Neural cell (in vitro differentiated cells): ENCODE data around the gene MYLK3. TPM values are rescaled to one million over a fixed set of nuclear protein-coding genes. Genes with fewer than 3 reads are reported as not detected.
"Not testable (repeated sequence)": the region's sequence is repeated elsewhere in the genome, so short reads cannot be mapped to it uniquely, and the experiment has no call there.

ENCODE experiments used
- H2AFZ ChIP-seq: fragments of 200-600, 300-800 bp; sonication (generic), shearing (Covaris generic); 2 replicates; pipeline ENCODE4 v1.6.0; 2014; ENCODE audit warnings: low read depth, mild to moderate bottlenecking, antibody characterized with exemption, low read length, moderate library complexity
- H3F3A ChIP-seq: fragments of 200-600 bp; shearing (Covaris generic); 2 replicates; pipeline ENCODE4 v1.6.1; 2016; ENCODE audit warnings: mild to moderate bottlenecking, moderate library complexity, mixed read lengths, antibody characterized with exemption, low read length; ENCODE audit not compliant: insufficient read depth, poor library complexity, severe bottlenecking
- H3K27ac ChIP-seq: fragments of 200-600, 300-800 bp; sonication (generic), shearing (Covaris generic); 2 replicates; pipeline ENCODE4 v1.5.1; 2014; ENCODE audit warnings: mild to moderate bottlenecking, low read length, moderate library complexity
- H3K27me3 ChIP-seq: fragments of 300-800, 200-600 bp; sonication (generic), shearing (Covaris generic); 2 replicates; pipeline ENCODE4 v1.6.0; 2014; ENCODE audit warnings: mild to moderate bottlenecking, low read depth, low read length, moderate library complexity; ENCODE audit not compliant: insufficient read depth
- H3K36me3 ChIP-seq: fragments of 300-800, 200-600 bp; sonication (generic), shearing (Covaris generic); 2 replicates; pipeline ENCODE4 v1.5.1; 2014; ENCODE audit warnings: mild to moderate bottlenecking, antibody characterized with exemption, low read length, moderate library complexity; ENCODE audit not compliant: insufficient read depth
- H3K4me2 ChIP-seq: fragments of 300-800, 200-600 bp; sonication (generic), shearing (Covaris generic); 2 replicates; pipeline ENCODE4 v1.6.0; 2014; ENCODE audit warnings: mild to moderate bottlenecking, low read length
- H3K4me3 ChIP-seq: fragments of 300-800, 200-600 bp; sonication (generic), shearing (Covaris generic); 2 replicates; pipeline ENCODE4 v1.5.1; 2014; ENCODE audit warnings: mild to moderate bottlenecking, low read length, moderate library complexity
- H3K79me2 ChIP-seq: fragments of 200-600 bp; shearing (Covaris generic); replicated peaks from 2 replicates; pipeline ENCODE4 v1.6.0; 2014; ENCODE audit warnings: mild to moderate bottlenecking, low read length, moderate library complexity; ENCODE audit not compliant: insufficient read depth
- H3K9ac ChIP-seq: fragments of 300-800, 200-600 bp; sonication (generic), shearing (Covaris generic); 2 replicates; pipeline ENCODE4 v1.6.1; 2016; ENCODE audit warnings: mild to moderate bottlenecking, low read length, mixed read lengths
- H3K9me2 ChIP-seq: fragments of 200-600 bp; shearing (Covaris generic); 2 replicates; pipeline ENCODE4 v1.6.1; 2016; ENCODE audit warnings: mild to moderate bottlenecking, low read length, mixed read lengths; ENCODE audit not compliant: insufficient read depth
- H3K9me3 ChIP-seq: fragments of 200-600, 300-800 bp; sonication (generic), shearing (Covaris generic); 2 replicates; pipeline ENCODE4 v1.6.1; 2016; ENCODE audit warnings: mild to moderate bottlenecking, mixed run types, low read length, moderate library complexity, mixed read lengths
- H4K20me1 ChIP-seq: fragments of 200-600 bp; shearing (Covaris generic); 2 replicates; pipeline ENCODE4 v1.6.1; 2016; ENCODE audit warnings: mild to moderate bottlenecking, mixed run types; ENCODE audit not compliant: insufficient read depth
- EP300 ChIP-seq: fragments of 450-650 bp; conservative IDR thresholded peaks from 2 replicates; pipeline ENCODE4 v1.6.1; 2014; ENCODE audit warnings: antibody characterized with exemption, mild to moderate bottlenecking, moderate library complexity; ENCODE audit not compliant: poor library complexity, severe bottlenecking
- EZH2 ChIP-seq: fragments of 200-600, 300-800 bp; shearing (Covaris generic), sonication (generic); IDR thresholded peaks from 2 replicates; pipeline ENCODE4 v1.6.1; 2014; ENCODE audit warnings: antibody characterized with exemption, low read length, borderline replicate concordance, mild to moderate bottlenecking; ENCODE audit not compliant: insufficient read depth, poor library complexity, severe bottlenecking
- MXI1 ChIP-seq: fragments of 450-650 bp; conservative IDR thresholded peaks from 2 replicates; pipeline ENCODE4 v1.6.1; 2014; ENCODE audit warnings: antibody characterized with exemption, mild to moderate bottlenecking; ENCODE audit not compliant: poor library complexity, severe bottlenecking
- POLR2AphosphoS5 ChIP-seq: IDR thresholded peaks from 2 replicates; pipeline ENCODE4 v1.6.1; 2012
- RAD21 ChIP-seq: fragments of 450-650 bp; conservative IDR thresholded peaks from 2 replicates; pipeline ENCODE4 v1.6.1; 2014; ENCODE audit warnings: antibody characterized with exemption, mild to moderate bottlenecking, moderate library complexity
- SMC3 ChIP-seq: fragments of 450-650 bp; conservative IDR thresholded peaks from 2 replicates; pipeline ENCODE4 v1.6.1; 2014; ENCODE audit warnings: antibody characterized with exemption, mild to moderate bottlenecking, moderate library complexity; ENCODE audit not compliant: poor library complexity
- TAF1 ChIP-seq: IDR thresholded peaks from 2 replicates; pipeline ENCODE4 v1.6.1; 2012; ENCODE audit warnings: low read depth
- polyA plus RNA-seq: library from polyadenylated mRNA; depleted of rRNA; stranded (reverse); fragments of >200 nt; gene quantifications from 2 replicates; pipeline ENCODE4 v1.2.3, GENCODE V29; 2014
- TF ChIP-seq, protein P1 (sequence below): fragments of 450-650 bp; IDR thresholded peaks from 2 replicates; pipeline ENCODE4 v1.5.1; 2014; ENCODE audit warnings: antibody characterized with exemption, mild to moderate bottlenecking, moderate library complexity; ENCODE audit not compliant: poor library complexity, severe bottlenecking
- TF ChIP-seq, protein P2 (sequence below): IDR thresholded peaks from 2 replicates; pipeline ENCODE4 v1.6.1; 2012; ENCODE audit warnings: borderline replicate concordance

The MYLK3 gene
- polyA plus RNA-seq, 1 donor from 2014 or later: 0.07 TPM

DNA sequence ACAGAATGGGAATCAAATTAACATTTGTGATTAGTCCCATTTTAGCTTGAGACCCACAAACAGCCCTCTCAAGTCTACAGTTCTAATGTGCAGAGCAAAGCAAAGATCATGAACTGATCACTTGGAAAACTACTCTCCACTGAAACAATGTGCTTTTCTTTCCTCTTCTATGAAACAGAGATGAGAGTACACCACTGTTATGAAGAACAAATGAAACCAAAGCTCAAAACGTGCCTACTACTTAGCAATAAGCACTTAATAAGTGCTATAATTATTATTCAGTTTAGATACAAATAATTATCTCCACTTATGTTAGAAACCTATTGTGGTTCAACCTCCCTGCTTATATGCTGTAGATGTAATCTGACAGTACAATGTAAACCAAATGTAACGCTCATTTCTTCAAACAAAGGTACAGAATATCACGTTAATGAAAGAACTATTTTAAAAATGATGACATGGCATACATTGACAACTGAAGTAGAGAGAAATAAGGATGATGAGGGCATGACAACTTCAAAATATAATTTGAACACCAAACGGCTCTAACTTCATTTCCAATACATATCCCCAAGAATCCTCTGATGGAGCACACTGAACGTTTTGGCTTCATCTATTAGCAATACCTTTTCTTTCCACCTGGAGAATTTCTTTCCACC is 61.2 kb downstream of the MYLK3 start:
- Histone ChIP-seq H3K9ac (no peak overlapping the region), H3F3A (no peaks in the 10 kb centered on the region), H3K27ac (no peak overlapping the region), H2AFZ (no peak overlapping the region), H3K79me2 (peaks cover 61% of the 10 kb centered on the region), H3K4me2 (peak overlapping the region; percentile 76), H3K27me3 (no peaks in the 10 kb centered on the region), H3K9me3 (no peaks in the 10 kb centered on the region), H3K9me2 (no peaks in the 10 kb centered on the region), H3K36me3 (no peaks in the 10 kb centered on the region), H3K4me3 (peak overlapping the region; percentile 77), H4K20me1 (no peaks in the 10 kb centered on the region)
- TF ChIP-seq POLR2AphosphoS5 (no peak), SMC3 (no peak), MXI1 (no peak), TAF1 (no peak), RAD21 (no peak), EZH2 (no peak), EP300 (no peak)
- TF ChIP-seq, protein P1, sequence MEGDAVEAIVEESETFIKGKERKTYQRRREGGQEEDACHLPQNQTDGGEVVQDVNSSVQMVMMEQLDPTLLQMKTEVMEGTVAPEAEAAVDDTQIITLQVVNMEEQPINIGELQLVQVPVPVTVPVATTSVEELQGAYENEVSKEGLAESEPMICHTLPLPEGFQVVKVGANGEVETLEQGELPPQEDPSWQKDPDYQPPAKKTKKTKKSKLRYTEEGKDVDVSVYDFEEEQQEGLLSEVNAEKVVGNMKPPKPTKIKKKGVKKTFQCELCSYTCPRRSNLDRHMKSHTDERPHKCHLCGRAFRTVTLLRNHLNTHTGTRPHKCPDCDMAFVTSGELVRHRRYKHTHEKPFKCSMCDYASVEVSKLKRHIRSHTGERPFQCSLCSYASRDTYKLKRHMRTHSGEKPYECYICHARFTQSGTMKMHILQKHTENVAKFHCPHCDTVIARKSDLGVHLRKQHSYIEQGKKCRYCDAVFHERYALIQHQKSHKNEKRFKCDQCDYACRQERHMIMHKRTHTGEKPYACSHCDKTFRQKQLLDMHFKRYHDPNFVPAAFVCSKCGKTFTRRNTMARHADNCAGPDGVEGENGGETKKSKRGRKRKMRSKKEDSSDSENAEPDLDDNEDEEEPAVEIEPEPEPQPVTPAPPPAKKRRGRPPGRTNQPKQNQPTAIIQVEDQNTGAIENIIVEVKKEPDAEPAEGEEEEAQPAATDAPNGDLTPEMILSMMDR: no peak
- TF ChIP-seq, protein P2, sequence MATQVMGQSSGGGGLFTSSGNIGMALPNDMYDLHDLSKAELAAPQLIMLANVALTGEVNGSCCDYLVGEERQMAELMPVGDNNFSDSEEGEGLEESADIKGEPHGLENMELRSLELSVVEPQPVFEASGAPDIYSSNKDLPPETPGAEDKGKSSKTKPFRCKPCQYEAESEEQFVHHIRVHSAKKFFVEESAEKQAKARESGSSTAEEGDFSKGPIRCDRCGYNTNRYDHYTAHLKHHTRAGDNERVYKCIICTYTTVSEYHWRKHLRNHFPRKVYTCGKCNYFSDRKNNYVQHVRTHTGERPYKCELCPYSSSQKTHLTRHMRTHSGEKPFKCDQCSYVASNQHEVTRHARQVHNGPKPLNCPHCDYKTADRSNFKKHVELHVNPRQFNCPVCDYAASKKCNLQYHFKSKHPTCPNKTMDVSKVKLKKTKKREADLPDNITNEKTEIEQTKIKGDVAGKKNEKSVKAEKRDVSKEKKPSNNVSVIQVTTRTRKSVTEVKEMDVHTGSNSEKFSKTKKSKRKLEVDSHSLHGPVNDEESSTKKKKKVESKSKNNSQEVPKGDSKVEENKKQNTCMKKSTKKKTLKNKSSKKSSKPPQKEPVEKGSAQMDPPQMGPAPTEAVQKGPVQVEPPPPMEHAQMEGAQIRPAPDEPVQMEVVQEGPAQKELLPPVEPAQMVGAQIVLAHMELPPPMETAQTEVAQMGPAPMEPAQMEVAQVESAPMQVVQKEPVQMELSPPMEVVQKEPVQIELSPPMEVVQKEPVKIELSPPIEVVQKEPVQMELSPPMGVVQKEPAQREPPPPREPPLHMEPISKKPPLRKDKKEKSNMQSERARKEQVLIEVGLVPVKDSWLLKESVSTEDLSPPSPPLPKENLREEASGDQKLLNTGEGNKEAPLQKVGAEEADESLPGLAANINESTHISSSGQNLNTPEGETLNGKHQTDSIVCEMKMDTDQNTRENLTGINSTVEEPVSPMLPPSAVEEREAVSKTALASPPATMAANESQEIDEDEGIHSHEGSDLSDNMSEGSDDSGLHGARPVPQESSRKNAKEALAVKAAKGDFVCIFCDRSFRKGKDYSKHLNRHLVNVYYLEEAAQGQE: no peak

DNA sequence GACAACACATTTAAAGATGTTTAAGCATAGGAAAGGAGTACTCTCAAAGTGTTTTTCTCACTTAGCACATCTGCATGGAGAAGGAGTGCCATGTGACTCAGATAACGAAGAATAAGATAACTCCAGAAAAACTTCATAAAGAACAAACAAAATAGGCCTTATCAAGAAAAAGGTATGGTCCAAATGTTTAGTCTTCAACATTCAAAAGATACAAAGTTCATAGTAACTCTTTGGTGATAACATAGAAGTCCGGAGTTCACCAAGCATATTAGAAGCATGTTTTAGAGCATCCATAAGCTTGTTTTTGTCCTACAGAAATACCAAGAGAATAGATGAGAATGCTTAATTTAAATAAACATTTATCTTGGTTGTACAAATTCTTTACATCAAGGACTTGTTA is 66.3 kb downstream of the MYLK3 start:
- not testable (repeated sequence) for H3K9me3 ChIP-seq, H3F3A ChIP-seq, H3K27me3 ChIP-seq, H3K4me3 ChIP-seq, H3K36me3 ChIP-seq, H3K9ac ChIP-seq, H2AFZ ChIP-seq, H3K9me2 ChIP-seq, H4K20me1 ChIP-seq, H3K27ac ChIP-seq, H3K4me2 ChIP-seq
- peaks cover 48% of the 10 kb centered on the region for H3K79me2 ChIP-seq

DNA sequence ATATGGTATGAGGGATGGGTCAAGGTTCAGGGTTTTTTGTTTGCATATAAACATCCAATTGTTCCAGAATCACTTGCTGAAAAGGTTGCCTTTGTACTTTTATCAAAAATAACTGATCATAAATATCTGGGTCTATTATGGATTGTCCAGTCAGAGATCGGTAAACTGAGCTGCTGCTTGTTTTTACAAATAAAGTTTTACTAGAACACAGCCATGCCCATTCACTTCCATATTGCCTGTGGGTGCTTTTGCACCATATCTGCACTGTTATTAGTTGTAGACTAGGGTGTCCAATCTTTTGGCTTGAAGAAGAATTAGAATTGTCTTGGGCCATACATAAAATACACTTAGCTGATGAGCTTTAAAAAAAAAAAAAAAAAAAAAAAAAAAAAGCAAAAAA is 70.2 kb downstream of the MYLK3 start:
- not testable (repeated sequence) for H4K20me1 ChIP-seq, H3K9ac ChIP-seq, H3K4me3 ChIP-seq, H3K36me3 ChIP-seq, H3K4me2 ChIP-seq, H3F3A ChIP-seq, H2AFZ ChIP-seq, H3K9me3 ChIP-seq, H3K9me2 ChIP-seq, H3K27ac ChIP-seq, H3K27me3 ChIP-seq
- H3K79me2 ChIP-seq: peaks cover 12% of the 10 kb centered on the region
